Measurements from ENCODE around the gene ARPP19. TPM values are rescaled to one million over a fixed set of nuclear protein-coding genes. Genes with fewer than 3 reads are reported as not detected.

The ARPP19 gene, protein sequence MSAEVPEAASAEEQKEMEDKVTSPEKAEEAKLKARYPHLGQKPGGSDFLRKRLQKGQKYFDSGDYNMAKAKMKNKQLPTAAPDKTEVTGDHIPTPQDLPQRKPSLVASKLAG
- 58.0 TPM for total RNA-seq (2013)
- polyA plus RNA-seq (10 to 100 TPM; 26.2 to 48.3 (median 44.4) TPM), polyA minus RNA-seq (18.6 and 26.9 TPM in 2 replicates), total RNA-seq (107 to 342 (median 171) reads per million in 11 experiments)

DNA sequence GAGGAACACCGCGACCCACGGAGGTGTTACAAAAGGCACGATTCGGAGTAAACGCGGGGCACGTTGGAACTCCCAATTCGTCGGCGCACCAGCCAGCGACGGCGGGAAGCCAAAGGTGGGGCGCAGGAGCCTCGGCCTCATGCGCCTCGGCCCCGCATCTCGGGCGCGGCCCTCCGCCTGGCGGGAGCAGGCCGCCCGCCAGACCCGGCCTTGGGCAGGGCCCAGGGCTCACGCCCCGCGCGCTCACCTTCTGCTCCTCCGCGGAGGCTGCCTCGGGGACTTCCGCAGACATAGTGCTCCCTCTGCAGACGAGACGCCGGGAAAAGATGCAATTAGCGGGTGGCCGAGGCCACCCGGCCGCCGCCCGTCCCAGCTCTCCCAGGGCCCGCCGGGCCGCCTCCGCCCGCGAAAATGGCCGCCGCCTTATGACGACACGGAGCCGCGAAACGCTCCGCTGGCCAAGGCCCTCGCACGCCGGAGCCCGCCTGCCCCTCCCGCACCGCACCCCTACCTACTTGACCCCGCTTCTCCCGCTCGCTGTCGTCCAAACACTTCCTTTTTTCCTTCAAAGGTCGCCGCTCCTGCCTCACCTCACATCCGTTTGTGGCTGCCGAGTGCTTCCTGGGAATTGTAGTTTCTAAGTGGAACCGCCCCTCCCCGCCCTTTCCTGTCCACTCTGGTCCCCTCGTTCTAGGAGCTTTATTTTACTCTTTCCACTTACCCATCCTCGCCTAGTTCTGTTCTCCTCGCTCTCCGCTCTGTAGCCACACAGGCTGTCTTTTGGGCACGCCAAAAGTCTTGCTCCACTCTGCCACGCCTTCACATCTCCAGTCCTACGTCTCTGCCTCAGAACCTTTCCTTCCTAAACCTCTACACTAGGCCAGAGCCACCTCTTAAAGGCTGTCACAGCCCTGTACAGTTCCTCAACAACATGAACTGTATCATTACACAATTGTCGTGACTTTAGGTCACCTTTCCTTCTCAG lies at the start of gene ARPP19:
Gene ARPP19 (minus strand): TSS at position 430 of the 985 bp plus-strand sequence. CDS start 138 bp downstream, at position 292.
- Mint-ChIP-seq H3K27me3 (ENCODE audit: low read depth in 3 of 3) (peaks cover 0 to 2% (median 0%) of the 10 kb centered on the region in 3 donors), H3K4me1 (peaks cover 31% of the 10 kb centered on the region), H3K36me3 (peaks cover 0 to 6% of the 10 kb centered on the region in 2 donors), H3K9me3 (peaks cover 0 to 2% (median 0%) of the 10 kb centered on the region in 7 donors), H3K27ac (peak within 1 kb of the TSS; percentile 98 to 100 (median 99)), H3K4me3 (peak within 1 kb of the TSS; percentile 90 to 99)
- H3K79me2 ChIP-seq (ENCODE audit: insufficient read depth, low read length), result peaks cover 47% of the 10 kb centered on the region
- peak within 1 kb of the TSS; percentile 87 for H2AFZ ChIP-seq (ENCODE audit: insufficient read depth, low read depth, low read length, poor library complexity, severe bottlenecking)
- DNase-seq, result peak; percentile 64 to 89 (median 71)
- H3K36me3 ChIP-seq (replicated peaks in 1 of 2; ENCODE audit: control insufficient read depth in 1 of 2, insufficient read depth in 2 of 2, low read length in 2 of 2), result no peaks in the 10 kb centered on the region
- peak within 1 kb of the TSS; percentile 97 for H3K9ac ChIP-seq (ENCODE audit: insufficient read depth, low read length, poor library complexity, severe bottlenecking)
- H3K4me3 ChIP-seq (replicated peaks in 1 of 3; ENCODE audit: low read depth in 2 of 3, low read length in 3 of 3), result peak within 1 kb of the TSS; percentile 57 to 86 (median 83)
- peak within 1 kb of the TSS; percentile 79 for H3K4me2 ChIP-seq (replicated peaks; ENCODE audit: extremely low read depth, low read length, poor library complexity, severe bottlenecking)
- H3K27ac ChIP-seq (ENCODE audit: low read depth in 1 of 2, low read length in 2 of 2), result peak within 1 kb of the TSS; percentile 93 to 94
- no peaks in the 10 kb centered on the region for H3K9me3 ChIP-seq (replicated peaks in 1 of 2; ENCODE audit: control insufficient read depth in 1 of 2, insufficient read depth in 1 of 2, low read length in 2 of 2)
- intact Hi-C loops (cut with micrococcal nuclease), result loop anchor here in 1 of 2 donors (10.0 kb wide), 1 partner anchor 124 kb away; no protein-coding TSS in a partner anchor
- H4K20me1 ChIP-seq (ENCODE audit: insufficient read depth, low read length), result peaks cover 9% of the 10 kb centered on the region
- WGBS (ENCODE audit: insufficient coverage), result 4% methylated on average over 82 of the region's 82 CpGs
- H3K4me1 ChIP-seq (ENCODE audit: control insufficient read depth in 1 of 2, insufficient read depth in 2 of 2, low read length in 2 of 2), result peaks cover 31 to 45% of the 10 kb centered on the region in 2 donors
- TF ChIP-seq, protein P1, sequence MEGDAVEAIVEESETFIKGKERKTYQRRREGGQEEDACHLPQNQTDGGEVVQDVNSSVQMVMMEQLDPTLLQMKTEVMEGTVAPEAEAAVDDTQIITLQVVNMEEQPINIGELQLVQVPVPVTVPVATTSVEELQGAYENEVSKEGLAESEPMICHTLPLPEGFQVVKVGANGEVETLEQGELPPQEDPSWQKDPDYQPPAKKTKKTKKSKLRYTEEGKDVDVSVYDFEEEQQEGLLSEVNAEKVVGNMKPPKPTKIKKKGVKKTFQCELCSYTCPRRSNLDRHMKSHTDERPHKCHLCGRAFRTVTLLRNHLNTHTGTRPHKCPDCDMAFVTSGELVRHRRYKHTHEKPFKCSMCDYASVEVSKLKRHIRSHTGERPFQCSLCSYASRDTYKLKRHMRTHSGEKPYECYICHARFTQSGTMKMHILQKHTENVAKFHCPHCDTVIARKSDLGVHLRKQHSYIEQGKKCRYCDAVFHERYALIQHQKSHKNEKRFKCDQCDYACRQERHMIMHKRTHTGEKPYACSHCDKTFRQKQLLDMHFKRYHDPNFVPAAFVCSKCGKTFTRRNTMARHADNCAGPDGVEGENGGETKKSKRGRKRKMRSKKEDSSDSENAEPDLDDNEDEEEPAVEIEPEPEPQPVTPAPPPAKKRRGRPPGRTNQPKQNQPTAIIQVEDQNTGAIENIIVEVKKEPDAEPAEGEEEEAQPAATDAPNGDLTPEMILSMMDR (IDR thresholded peaks at IDR 0.05), result peak; percentile 14
- H3K27me3 ChIP-seq (ENCODE audit: control insufficient read depth in 2 of 2, insufficient read depth in 2 of 2, low read length in 2 of 2), result no peaks in the 10 kb centered on the region

DNA sequence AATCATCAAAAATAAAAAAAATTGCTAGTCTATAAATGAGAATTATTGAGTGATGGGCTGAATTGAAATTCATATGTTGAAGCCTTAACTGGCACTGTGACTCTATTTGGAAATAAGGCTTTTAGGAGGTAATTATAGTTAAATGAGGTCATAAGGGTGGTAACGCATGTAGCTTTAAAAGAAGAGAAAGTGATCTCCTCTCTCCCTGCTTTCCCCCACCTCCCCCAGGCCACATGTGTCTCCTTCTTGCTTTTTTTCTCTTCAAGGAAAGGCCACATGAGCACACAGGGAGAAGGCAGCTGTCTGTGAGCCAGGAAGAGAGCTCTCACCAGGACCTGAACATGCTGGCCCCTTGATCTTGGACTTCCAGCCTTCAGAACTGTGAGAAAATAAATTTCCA lies 48.2 kb upstream of the ARPP19 start:
- Histone ChIP-seq H3K27me3 (ENCODE audit: control insufficient read depth in 2 of 2, insufficient read depth in 2 of 2, low read length in 2 of 2) (no peaks in the 10 kb centered on the region), H3K79me2 (ENCODE audit: insufficient read depth, low read length) (no peaks in the 10 kb centered on the region), H3K9ac (ENCODE audit: insufficient read depth, low read length, poor library complexity, severe bottlenecking) (no peak overlapping the region), H3K4me2 (replicated peaks; ENCODE audit: extremely low read depth, low read length, poor library complexity, severe bottlenecking) (no peak overlapping the region), H3K27ac (ENCODE audit: low read depth in 1 of 2, low read length in 2 of 2) (no peak overlapping the region), H3K36me3 (replicated peaks in 1 of 2; ENCODE audit: control insufficient read depth in 1 of 2, insufficient read depth in 2 of 2, low read length in 2 of 2) (peaks cover 11 to 62% of the 10 kb centered on the region in 2 donors), H3K4me3 (replicated peaks in 1 of 3; ENCODE audit: low read depth in 2 of 3, low read length in 3 of 3) (no peak overlapping the region), H3K9me3 (replicated peaks in 1 of 2; ENCODE audit: control insufficient read depth in 1 of 2, insufficient read depth in 1 of 2, low read length in 2 of 2) (no peaks in the 10 kb centered on the region), H3K4me1 (ENCODE audit: control insufficient read depth in 1 of 2, insufficient read depth in 2 of 2, low read length in 2 of 2) (no peaks in the 10 kb centered on the region), H4K20me1 (ENCODE audit: insufficient read depth, low read length) (no peaks in the 10 kb centered on the region), H2AFZ (ENCODE audit: insufficient read depth, low read depth, low read length, poor library complexity, severe bottlenecking) (no peak overlapping the region)
- Mint-ChIP-seq H3K27me3 (ENCODE audit: low read depth in 3 of 3) (no peaks in the 10 kb centered on the region), H3K36me3 (peaks cover 41 to 56% of the 10 kb centered on the region in 2 donors), H3K27ac (peak overlapping the region in 1 of 7 donors; percentile 41), H3K4me3 (no peak overlapping the region), H3K9me3 (no peaks in the 10 kb centered on the region), H3K4me1 (no peaks in the 10 kb centered on the region)
- no peak for DNase-seq
- WGBS (ENCODE audit: insufficient coverage), result no CpG with 5 or more reads among the region's 1 CpG
- intact Hi-C loops (cut with micrococcal nuclease), result no loop called here
- TF ChIP-seq, protein P1 (IDR thresholded peaks at IDR 0.05), result no peak

All from CD14-positive monocyte (primary cell).